ENCODE data around the gene TIAM1. TPM values are rescaled to one million over a fixed set of nuclear protein-coding genes. Genes with fewer than 3 reads are reported as not detected.

TIAM1 gene
- total and polyA plus RNA-seq, 2 of the 8 experiments (the other 6 are each of a cell fraction or from before 2014, with no cell fraction given): 10.1 to 30.7 TPM

GRCh38 chr21:31161157-31161556, 182.9 kb downstream of the TIAM1 start:
- no peak overlapping the region for H3K4ac ChIP-seq (replicated peaks; ENCODE audit: insufficient read length, low read depth, low read length)
- ChIA-PET POLR2A (ENCODE audit: partially characterized antibody) (no interaction called here), CTCF (ENCODE audit: partially characterized antibody) (interaction anchor here (0.8 to 1.9 kb wide), 8 partner anchors 10 to 398 kb away, joined by 3 to 6 read pairs (median 4); no protein-coding TSS in a partner anchor)
- no peak overlapping the region for H2AFZ ChIP-seq (ENCODE audit: low read length)
- no peak overlapping the region for H4K91ac ChIP-seq (replicated peaks; ENCODE audit: insufficient read length, low read length)
- H3K79me1 ChIP-seq (ENCODE audit: low read depth, low read length): no peaks in the 10 kb centered on the region
- no peak overlapping the region for H4K8ac ChIP-seq (ENCODE audit: extremely low read depth, insufficient read depth, low read length)
- H3K14ac ChIP-seq (ENCODE audit: insufficient read length): no peak overlapping the region
- no peak overlapping the region for H3K9ac ChIP-seq (replicated peaks in 1 of 4; ENCODE audit: extremely low read depth in 1 of 4, low read depth in 3 of 4, low read length in 3 of 4)
- no peak overlapping the region for H2AK5ac ChIP-seq (ENCODE audit: low read depth, low read length)
- no peak overlapping the region for H3K23ac ChIP-seq (ENCODE audit: insufficient read length)
- no peak overlapping the region for H3K56ac ChIP-seq (replicated peaks; ENCODE audit: insufficient read length, low read depth, low read length)
- H3K27me3 ChIP-seq (replicated peaks in 1 of 4; ENCODE audit: control insufficient read depth in 3 of 4, extremely low read depth in 1 of 4, insufficient read depth in 3 of 4, low read length in 3 of 4): no peaks in the 10 kb centered on the region; a peak in 1 of 7 replicates
- no peak overlapping the region; the same call in 1 of the 2 replicates for H2BK12ac ChIP-seq (ENCODE audit: low read depth, low read length)
- no peak for FAIRE-seq
- no peak overlapping the region for H3K27ac ChIP-seq (ENCODE audit: low read depth, low read length)
- H3K18ac ChIP-seq (ENCODE audit: extremely low read depth, low read length): no peak overlapping the region
- no peak overlapping the region for H2BK120ac ChIP-seq (replicated peaks; ENCODE audit: low read depth, low read length)
- 37% methylated on average over 5 of the region's 5 CpGs; no CpG with 5 or more reads in 1 of the 2 experiments for WGBS, 2 experiments (ENCODE audit: extremely low coverage in 1 of 2, insufficient coverage in 1 of 2, insufficient read length in 1 of 2, insufficient replicate concordance in 2 of 2, low coverage in 1 of 2, low lambda C conversion rate in 2 of 2, missing lambda C conversion rate in 1 of 2)
- no peaks in the 10 kb centered on the region for H4K20me1 ChIP-seq (replicated peaks in 1 of 2; ENCODE audit: control insufficient read depth in 1 of 2, insufficient read depth in 2 of 2, low read length in 2 of 2)
- no peaks in the 10 kb centered on the region; the same call in 1 of the 2 replicates for H3K23me2 ChIP-seq (ENCODE audit: low read depth, low read length)
- no peak overlapping the region for H2BK20ac ChIP-seq (ENCODE audit: low read length)
- peak overlapping the region; percentile 68 to 70 for H3K4me2 ChIP-seq (ENCODE audit: insufficient read depth in 1 of 2, low read depth in 2 of 2, low read length in 2 of 2)
- TF ChIP-seq TEAD4 (IDR thresholded peaks at IDR 0.05; ENCODE audit: low read depth, low read length): peak; percentile 67; the same call in 1 of the 2 replicates
- no peak for TF ChIP-seq SIRT6 (IDR thresholded peaks at IDR 0.05; ENCODE audit: low read length)
- no peak overlapping the region for H2BK5ac ChIP-seq (ENCODE audit: low read depth, low read length)
- H3K36me3 ChIP-seq (ENCODE audit: control insufficient read depth in 2 of 4, insufficient read depth in 4 of 4, low read length in 3 of 4): peaks cover 0 to 10% (median 4%) of the 10 kb centered on the region in 4 experiments; a peak in 3 of 8 replicates
- H2BK15ac ChIP-seq (ENCODE audit: low read length): no peak overlapping the region
- no peak overlapping the region for H4K5ac ChIP-seq (ENCODE audit: insufficient read length, low read depth, low read length)
- no peak for DNase-seq (ENCODE audit: low read depth in 1 of 2, low spot score in 2 of 2)
- no peaks in the 10 kb centered on the region for H3K79me2 ChIP-seq (ENCODE audit: control insufficient read depth in 1 of 2, insufficient read depth in 2 of 2, low read length in 2 of 2)
- H3K4me1 ChIP-seq (replicated peaks in 1 of 4; ENCODE audit: control insufficient read depth in 3 of 4, insufficient read depth in 4 of 4, low read length in 3 of 4): peaks cover 7 to 22% (median 12%) of the 10 kb centered on the region in 4 experiments; a peak in 6 of 7 replicates
- peaks cover 9 to 10% of the 10 kb centered on the region in 2 experiments; a peak in 3 of 4 replicates for H3K9me3 ChIP-seq (ENCODE audit: insufficient read depth in 2 of 2, low read depth in 1 of 2, low read length in 1 of 2)
- peak overlapping the region in 1 of 4 experiments; percentile 50; a peak in 3 of 8 replicates for H3K4me3 ChIP-seq (ENCODE audit: extremely low read depth in 1 of 4, insufficient read depth in 2 of 4, low read depth in 3 of 4, low read length in 4 of 4)
